ENCODE measurements around the gene WDCP.

WDCP gene

DNA sequence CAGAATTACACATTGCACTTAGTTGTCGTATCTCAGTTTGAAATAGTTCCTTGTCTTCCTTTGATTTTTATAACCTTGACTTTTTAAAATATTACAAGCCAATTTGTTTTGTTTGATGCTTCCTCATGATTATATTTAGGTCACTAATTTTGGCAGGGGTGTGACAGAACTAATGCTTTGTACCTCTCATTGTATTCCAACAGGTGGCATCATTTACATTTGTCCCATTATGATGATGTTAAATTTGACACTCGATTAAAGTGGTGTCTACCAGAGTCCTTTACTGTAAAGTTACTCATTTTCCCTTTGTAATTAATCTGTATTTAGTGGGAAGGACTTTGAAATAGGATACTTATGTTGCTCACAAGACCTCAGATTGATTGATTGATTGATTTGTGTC lies 58.8 kb downstream of the WDCP start:
- DNase-seq: no peak

Measured in hippocampal formation (tissue), 2 donors.